Ishikawa (cell line): ENCODE data around the gene GLRX5.

Source experiments
- CREB1 ChIP-seq: IDR thresholded peaks from 2 replicates; pipeline ENCODE4 v1.6.1; 2012; ENCODE audit warnings: low read depth
- EGR1 ChIP-seq: IDR thresholded peaks from 2 replicates; pipeline ENCODE4 v1.6.1; 2012
- EP300 ChIP-seq: IDR thresholded peaks from 2 replicates; pipeline ENCODE4 v1.6.1; 2012; ENCODE audit warnings: borderline replicate concordance
- MAX ChIP-seq: IDR thresholded peaks from 2 replicates; pipeline ENCODE4 v1.6.1; 2012
- NFIC ChIP-seq: IDR thresholded peaks from 2 replicates; pipeline ENCODE4 v1.6.1; 2012
- RAD21 ChIP-seq: IDR thresholded peaks from 2 replicates; pipeline ENCODE4 v1.6.1; 2012; ENCODE audit warnings: low read depth
- REST ChIP-seq: IDR thresholded peaks from 2 replicates; pipeline ENCODE4 v1.6.1; 2012; ENCODE audit warnings: low read depth, mild to moderate bottlenecking
- TAF1 ChIP-seq: IDR thresholded peaks from 2 replicates; pipeline ENCODE4 v1.6.1; 2012; ENCODE audit warnings: low read depth, mild to moderate bottlenecking
- TCF12 ChIP-seq: IDR thresholded peaks from 2 replicates; pipeline ENCODE4 v1.6.1; 2012; ENCODE audit warnings: low read depth
- TEAD4 ChIP-seq: IDR thresholded peaks from 2 replicates; pipeline ENCODE4 v1.6.1; 2012
- USF1 ChIP-seq: IDR thresholded peaks from 2 replicates; pipeline ENCODE4 v1.6.1; 2012
- YY1 ChIP-seq: IDR thresholded peaks from 2 replicates; pipeline ENCODE4 v1.6.1; 2012; ENCODE audit warnings: low read depth

- TF ChIP-seq TCF12: no peak
- TF ChIP-seq CREB1: no peak
- TF ChIP-seq EP300: no peak
- TF ChIP-seq MAX: no peak
- TF ChIP-seq TAF1: no peak
- no peak for TF ChIP-seq EGR1
- TF ChIP-seq USF1: no peak
- TF ChIP-seq YY1: no peak
- no peak for TF ChIP-seq RAD21
- no peak for TF ChIP-seq TEAD4
- no peak for TF ChIP-seq NFIC
- no peak for TF ChIP-seq REST
Observed at GRCh38 chr14:95488376-95489213, 46.3 kb upstream of the GLRX5 start.
